Stromal cell of bone marrow (primary cell): ENCODE data around the gene GDA.
"Not testable (repeated sequence)": the region's sequence is repeated elsewhere in the genome, so short reads cannot be mapped to it uniquely, and the experiment has no call there.

ENCODE experiments used
- DNase-seq: peaks from one replicate; pipeline ENCODE4 v3.0.0-alpha.2; 2012; ENCODE audit warnings: low read depth

GDA gene

GRCh38 chr9:72207278-72207677 lies 58.0 kb downstream of the GDA start:
- no peak for DNase-seq

GRCh38 chr9:72210522-72210921 lies 61.3 kb downstream of the GDA start:
- DNase-seq = no peak

- no peak for DNase-seq
These were observed 61.8 kb downstream of the GDA start for GRCh38 chr9:72211047-72211446.

GRCh38 chr9:72213906-72214305 lies 64.7 kb downstream of the GDA start:
- DNase-seq = no peak

GRCh38 chr9:72217306-72217842 lies 68.1 kb downstream of the GDA start:
- no peak for DNase-seq

GRCh38 chr9:72220589-72220988 lies 71.3 kb downstream of the GDA start:
- no peak for DNase-seq

- DNase-seq = no peak
These were observed 77.0 kb downstream of the GDA start for GRCh38 chr9:72226146-72226812.

GRCh38 chr9:72228282-72228681 lies 79.0 kb downstream of the GDA start:
- DNase-seq = no peak

- DNase-seq = no peak
These were observed 83.5 kb downstream of the GDA start for GRCh38 chr9:72232778-72233177.

- DNase-seq = no peak
These were observed 98.3 kb downstream of the GDA start for GRCh38 chr9:72247549-72247948.

GRCh38 chr9:72251589-72251988 lies 102.3 kb downstream of the GDA start:
- DNase-seq = no peak

GRCh38 chr9:72254901-72255545 lies 105.8 kb downstream of the GDA start:
- no peak for DNase-seq

GRCh38 chr9:72255569-72255968 lies 106.3 kb downstream of the GDA start:
- DNase-seq = no peak

GRCh38 chr9:72256931-72257330 lies 107.7 kb downstream of the GDA start:
- no peak for DNase-seq

- no peak for DNase-seq
These were observed 108.6 kb downstream of the GDA start for GRCh38 chr9:72257814-72258213.

- DNase-seq = no peak
These were observed 112.8 kb downstream of the GDA start for GRCh38 chr9:72262063-72262462.

GRCh38 chr9:72263572-72263971 lies 114.3 kb downstream of the GDA start:
- DNase-seq = no peak

- DNase-seq = no peak
These were observed 119.7 kb downstream of the GDA start for GRCh38 chr9:72268961-72269360.

- DNase-seq = not testable (repeated sequence)
These were observed 121.1 kb downstream of the GDA start for GRCh38 chr9:72270359-72270758.

GRCh38 chr9:72271613-72272478 lies 122.6 kb downstream of the GDA start:
- DNase-seq = peak; percentile 41

- no peak for DNase-seq
These were observed 125.2 kb downstream of the GDA start for GRCh38 chr9:72274441-72274840.

- DNase-seq = no peak
These were observed 125.7 kb downstream of the GDA start for GRCh38 chr9:72274916-72275315.

- no peak for DNase-seq
These were observed 127.2 kb downstream of the GDA start for GRCh38 chr9:72276429-72276828.
